NOMO-1 treated with dmso at 0.1 percent for 144 hours (cell line): Measurements from ENCODE around the gene AFM.

Source experiments
- DNase-seq: peaks from one replicate; lab custom pipeline; 2025; ENCODE audit not compliant: unreplicated experiment; lab: John Stamatoyannopoulos, UW

The AFM gene, protein sequence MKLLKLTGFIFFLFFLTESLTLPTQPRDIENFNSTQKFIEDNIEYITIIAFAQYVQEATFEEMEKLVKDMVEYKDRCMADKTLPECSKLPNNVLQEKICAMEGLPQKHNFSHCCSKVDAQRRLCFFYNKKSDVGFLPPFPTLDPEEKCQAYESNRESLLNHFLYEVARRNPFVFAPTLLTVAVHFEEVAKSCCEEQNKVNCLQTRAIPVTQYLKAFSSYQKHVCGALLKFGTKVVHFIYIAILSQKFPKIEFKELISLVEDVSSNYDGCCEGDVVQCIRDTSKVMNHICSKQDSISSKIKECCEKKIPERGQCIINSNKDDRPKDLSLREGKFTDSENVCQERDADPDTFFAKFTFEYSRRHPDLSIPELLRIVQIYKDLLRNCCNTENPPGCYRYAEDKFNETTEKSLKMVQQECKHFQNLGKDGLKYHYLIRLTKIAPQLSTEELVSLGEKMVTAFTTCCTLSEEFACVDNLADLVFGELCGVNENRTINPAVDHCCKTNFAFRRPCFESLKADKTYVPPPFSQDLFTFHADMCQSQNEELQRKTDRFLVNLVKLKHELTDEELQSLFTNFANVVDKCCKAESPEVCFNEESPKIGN

GRCh38 chr4:73481358-73481757, at the start of gene AFM:
TSS of gene AFM (plus strand) at chr4:73481745. CDS start at chr4:73481776, 31 bp downstream.
- no peak for DNase-seq

- DNase-seq, result no peak
Observed at GRCh38 chr4:73431813-73432168, 49.8 kb upstream of the AFM start.

GRCh38 chr4:73432169-73433000, 49.2 kb upstream of the AFM start:
- no peak for DNase-seq

DNA sequence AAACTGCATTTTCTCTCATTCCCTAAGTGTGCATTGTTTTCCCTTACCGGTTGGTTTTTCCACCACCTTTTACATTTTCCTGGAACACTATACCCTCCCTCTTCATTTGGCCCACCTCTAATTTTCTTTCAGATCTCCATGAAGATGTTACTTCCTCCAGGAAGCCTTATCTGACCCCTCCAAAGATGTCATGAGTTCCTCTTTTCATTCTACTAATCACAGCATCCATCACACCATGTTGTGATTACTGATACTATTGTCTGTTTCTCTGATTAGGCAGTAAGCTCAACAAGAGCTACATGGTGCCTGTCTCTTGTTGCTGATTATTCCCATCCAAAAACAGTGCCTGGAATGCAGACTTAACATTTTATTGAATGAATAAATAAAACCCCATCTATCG, 48.4 kb upstream of the AFM start:
- DNase-seq, result no peak

- DNase-seq, result no peak
Observed at GRCh38 chr4:73434311-73434710, 47.2 kb upstream of the AFM start.

DNA sequence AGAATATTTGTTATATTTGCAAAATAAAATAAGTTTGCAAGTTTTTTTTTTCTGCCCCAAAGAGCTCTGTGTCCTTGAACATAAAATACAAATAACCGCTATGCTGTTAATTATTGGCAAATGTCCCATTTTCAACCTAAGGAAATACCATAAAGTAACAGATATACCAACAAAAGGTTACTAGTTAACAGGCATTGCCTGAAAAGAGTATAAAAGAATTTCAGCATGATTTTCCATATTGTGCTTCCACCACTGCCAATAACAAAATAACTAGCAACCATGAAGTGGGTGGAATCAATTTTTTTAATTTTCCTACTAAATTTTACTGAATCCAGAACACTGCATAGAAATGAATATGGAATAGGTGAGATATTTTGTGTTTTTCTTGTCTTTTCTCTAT, 45.6 kb upstream of the AFM start, which contains the start of gene AFP:
AFP (plus strand) TSS at position 238 of the 400 bp plus-strand sequence; CDS start at position 280, 42 bp downstream.
- DNase-seq, result no peak

- DNase-seq, result no peak
Observed at GRCh38 chr4:73436674-73437557, 44.6 kb upstream of the AFM start.

GRCh38 chr4:73437558-73437956, 44.0 kb upstream of the AFM start:
- no peak for DNase-seq

DNA sequence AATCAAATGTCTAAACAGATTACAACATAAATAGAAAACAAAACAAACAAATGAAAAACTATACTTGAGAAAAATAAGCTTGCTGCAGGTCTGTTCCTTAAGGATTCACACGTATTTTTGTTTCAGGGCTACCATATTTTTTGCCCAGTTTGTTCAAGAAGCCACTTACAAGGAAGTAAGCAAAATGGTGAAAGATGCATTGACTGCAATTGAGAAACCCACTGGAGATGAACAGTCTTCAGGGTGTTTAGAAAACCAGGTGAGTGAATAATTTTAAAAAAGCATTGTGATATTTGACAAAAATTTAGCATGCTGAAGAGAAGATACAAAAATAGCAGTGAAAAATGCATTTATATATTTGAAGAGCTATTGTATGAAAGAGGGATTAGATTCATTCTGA, 43.5 kb upstream of the AFM start:
- DNase-seq, result no peak

DNA sequence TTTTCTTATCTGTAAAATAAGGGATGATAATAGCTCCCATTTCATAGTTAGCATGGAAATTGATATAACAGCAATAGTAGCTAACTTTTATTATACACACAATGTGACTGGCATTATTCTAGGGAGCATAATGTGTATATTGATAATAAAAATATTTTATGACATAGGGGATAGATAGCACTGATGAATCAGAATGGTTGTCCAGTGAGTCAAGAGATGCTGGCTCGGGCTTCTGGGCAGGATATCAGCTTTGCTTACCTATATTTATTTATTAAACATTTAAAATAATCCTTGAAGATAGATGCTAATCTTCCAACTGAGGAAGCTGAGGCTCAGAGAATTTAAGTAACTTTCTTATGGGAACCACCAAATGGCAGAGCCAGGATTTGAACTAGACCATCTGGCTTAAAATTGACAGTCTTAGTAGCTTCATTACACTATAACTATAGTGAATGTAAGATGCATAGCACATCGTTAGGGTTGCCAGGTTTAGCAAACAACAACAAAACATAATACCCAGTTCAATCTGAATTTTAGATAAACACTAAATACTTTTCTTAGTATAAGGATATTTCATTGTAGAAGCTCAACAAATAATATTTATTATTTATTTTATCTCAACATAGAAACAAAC, 42.8 kb upstream of the AFM start:
- DNase-seq, result no peak

- DNase-seq, result no peak
Observed at GRCh38 chr4:73439445-73439844, 42.1 kb upstream of the AFM start.

DNA sequence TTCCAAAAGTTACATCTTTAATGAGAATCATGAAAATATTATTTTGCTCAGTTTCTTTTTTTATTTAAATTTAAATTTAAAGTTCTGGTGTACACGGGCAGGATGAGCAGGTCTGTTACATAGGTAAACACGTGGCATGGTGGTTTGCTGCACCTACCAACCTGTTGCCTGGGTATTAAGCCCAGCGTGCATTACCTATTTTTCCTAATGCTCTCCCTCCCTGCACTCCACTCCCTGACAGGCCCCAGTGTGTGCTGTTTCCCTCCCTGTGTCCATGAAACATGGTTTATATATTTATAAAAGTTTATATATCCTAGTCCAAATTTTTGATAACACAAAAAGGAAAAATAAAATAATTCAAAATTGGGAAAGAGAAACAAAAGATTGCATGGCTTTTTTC, 41.6 kb upstream of the AFM start:
- DNase-seq, result no peak

DNA sequence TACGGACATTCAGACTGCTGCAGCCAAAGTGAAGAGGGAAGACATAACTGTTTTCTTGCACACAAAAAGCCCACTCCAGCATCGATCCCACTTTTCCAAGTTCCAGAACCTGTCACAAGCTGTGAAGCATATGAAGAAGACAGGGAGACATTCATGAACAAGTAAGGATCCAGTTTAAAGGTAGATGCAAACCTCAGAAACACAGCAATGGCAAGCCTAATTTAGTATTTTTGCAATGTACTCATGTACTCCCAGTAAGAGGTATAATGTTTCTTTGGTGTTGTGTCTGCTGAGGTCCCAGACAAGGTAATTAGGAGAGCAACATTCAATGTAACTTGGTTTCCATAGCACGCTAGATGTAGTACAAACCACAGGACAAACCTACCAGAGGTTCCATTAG, 40.9 kb upstream of the AFM start:
- DNase-seq, result no peak

GRCh38 chr4:73442275-73442674, 39.3 kb upstream of the AFM start:
- no peak for DNase-seq

GRCh38 chr4:73443224-73443623, 38.3 kb upstream of the AFM start:
- no peak for DNase-seq

- no peak for DNase-seq
Observed at GRCh38 chr4:73445383-73446335, 35.9 kb upstream of the AFM start.

- peak; percentile 13 for DNase-seq
Observed at GRCh38 chr4:73446336-73446938, 35.1 kb upstream of the AFM start.

GRCh38 chr4:73447671-73448070, 33.9 kb upstream of the AFM start:
- DNase-seq, result no peak
